Stimulated activated CD4-positive, alpha-beta T cell treated with anti-CD3 and anti-CD28 coated beads, Interleukin-15, amount 100 ng/mL, for 1 hour (primary cell): Measurements from ENCODE around the gene BHMT2.

Experiments used
- DNase-seq, 2 donors: peaks; one replicate each; pipeline ENCODE4 v3.0.0-alpha.2; 2020; ENCODE audit warnings: low read depth in 1 of 2, low spot score in 1 of 2

Gene BHMT2, protein sequence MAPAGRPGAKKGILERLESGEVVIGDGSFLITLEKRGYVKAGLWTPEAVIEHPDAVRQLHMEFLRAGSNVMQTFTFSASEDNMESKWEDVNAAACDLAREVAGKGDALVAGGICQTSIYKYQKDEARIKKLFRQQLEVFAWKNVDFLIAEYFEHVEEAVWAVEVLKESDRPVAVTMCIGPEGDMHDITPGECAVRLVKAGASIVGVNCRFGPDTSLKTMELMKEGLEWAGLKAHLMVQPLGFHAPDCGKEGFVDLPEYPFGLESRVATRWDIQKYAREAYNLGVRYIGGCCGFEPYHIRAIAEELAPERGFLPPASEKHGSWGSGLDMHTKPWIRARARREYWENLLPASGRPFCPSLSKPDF

DNA sequence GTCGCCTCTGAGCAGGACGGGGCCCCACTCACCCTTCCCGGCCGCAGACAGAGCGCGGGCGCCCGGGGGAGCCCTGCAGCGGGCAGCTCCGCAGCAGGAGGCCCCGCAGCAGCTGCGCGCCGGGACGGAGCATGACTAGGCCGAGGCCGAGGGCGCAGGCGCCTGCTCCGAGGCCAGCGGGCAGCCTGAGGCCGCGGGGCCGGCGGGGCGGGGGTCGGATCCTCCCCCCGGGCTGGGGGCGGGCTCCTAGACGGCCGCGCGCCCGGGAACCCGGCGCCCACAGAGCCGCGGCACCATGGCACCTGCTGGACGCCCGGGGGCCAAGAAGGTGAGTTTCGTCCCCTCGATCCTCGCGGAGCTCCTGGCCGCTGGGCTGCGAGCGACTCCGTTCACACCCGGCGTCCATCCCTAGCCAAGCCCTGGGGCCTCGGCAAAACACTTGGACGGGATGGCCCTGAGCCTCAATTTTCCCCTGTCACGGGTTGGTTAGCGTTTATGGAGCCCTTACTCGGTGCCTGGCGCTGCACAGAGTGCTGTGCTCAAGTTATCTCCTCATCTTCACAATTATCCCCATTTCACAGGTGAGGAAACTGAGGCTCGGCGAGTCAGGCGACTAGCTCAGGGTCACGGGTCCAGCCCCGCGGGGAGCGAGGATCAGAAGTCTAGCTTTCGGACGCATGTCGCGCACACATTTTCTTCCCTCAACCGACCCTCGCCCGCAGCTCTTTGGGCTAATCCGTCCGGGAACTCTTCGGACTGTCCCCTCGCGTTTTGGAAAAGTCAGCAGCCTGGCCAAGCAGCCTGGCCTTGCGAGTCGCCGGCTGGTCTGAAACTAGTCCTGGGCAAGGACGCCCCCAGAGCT, at the start of gene BHMT2, which contains the start of gene DMGDH:
Gene BHMT2, plus strand, starts transcription at position 280 of the 862 bp plus-strand sequence. Its CDS starts 16 bp downstream, at position 296.
Gene DMGDH, minus strand, starts transcription at position 187 of the 862 bp plus-strand sequence. Its CDS starts 54 bp downstream, at position 133.
- no peak for DNase-seq

DNA sequence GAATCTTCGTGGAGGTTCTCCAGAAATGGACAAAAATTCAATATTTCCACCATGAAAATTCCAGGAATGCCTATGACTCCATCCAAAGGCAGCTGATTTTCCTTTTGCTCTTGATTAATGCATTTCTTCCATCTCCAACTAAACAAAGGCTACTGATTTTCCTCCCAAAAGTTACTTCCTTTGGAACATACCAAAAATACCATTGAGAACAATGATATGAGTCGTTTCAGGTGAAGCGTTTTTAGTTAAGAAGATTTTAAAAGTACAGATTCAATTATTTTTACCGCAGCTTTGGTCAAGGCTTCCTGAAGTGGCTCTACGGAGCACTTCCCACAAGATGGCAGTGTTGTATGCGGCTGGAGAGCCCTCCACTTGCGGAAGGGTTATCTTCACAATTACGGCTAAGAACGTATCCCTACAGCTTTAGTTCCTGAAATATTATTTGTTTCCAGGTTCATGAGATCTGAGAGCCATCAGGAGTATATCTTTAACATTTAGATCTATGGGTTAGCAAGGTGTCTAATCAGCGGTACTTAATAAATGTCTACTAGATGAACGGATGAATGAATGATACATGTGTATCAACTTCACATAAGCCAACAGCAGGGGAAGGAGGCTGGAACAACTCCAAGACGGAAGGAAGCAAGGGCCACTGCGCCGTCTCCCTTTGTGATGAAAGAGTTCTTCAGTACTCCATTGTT, 48.6 kb upstream of the BHMT2 start:
- DNase-seq = no peak

DNA sequence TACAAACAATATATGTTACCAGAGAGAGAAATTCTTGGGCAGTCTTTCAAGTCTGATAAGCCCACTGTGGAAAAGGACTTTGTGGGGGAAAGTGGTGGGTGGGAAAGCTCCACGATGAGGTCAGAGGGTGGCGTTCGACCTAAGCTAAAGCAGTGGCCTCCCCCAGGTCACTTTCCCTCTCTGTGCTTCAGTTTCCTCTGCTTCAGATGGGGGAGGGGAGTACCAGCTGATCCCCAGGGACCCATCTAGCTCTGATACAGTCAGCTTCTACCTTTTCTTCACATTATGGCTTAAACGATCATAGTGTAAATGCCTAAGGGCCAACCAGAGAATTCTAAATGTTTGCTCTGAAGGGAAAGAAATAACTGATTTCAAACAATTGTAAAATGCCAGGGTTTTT, 47.8 kb upstream of the BHMT2 start:
- DNase-seq = no peak

DNA sequence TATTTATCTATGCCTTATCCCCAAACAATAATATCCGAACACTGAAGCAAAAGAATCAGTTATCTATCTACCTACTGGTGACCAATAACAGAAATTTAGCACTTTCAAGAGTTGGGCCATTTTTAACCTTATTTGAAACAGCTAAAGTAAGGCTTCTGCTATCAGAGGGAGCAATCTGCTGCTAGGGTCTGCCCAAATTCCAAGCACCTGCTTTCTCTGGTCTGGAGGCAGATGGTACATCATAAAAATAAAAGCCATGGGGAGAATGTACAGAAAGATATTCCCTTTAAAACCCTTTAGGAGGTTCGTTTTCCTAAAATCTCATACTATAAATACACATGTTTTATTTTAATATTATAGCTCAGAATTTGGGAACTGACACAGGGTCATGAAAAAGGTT, 46.8 kb upstream of the BHMT2 start:
- DNase-seq = no peak

DNA sequence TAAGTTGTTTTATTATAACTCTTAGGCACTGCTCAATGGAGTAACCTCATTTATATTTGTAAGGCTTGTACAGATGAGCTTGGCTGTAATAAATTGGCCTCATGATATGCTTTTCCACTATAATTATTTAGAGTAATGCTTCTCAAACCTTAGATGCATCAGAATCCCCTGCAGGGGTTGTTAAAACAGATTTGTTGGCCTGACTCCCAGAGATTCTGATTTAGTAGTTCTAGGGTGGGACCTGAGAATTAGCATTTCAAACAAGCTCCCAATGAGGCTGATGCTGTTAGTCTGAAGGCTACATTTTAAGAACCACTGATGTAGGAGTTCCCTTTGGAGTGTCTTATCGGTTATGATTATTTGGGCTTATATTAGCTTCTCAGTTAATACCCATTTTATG, 46.2 kb upstream of the BHMT2 start:
- DNase-seq = no peak

DNA sequence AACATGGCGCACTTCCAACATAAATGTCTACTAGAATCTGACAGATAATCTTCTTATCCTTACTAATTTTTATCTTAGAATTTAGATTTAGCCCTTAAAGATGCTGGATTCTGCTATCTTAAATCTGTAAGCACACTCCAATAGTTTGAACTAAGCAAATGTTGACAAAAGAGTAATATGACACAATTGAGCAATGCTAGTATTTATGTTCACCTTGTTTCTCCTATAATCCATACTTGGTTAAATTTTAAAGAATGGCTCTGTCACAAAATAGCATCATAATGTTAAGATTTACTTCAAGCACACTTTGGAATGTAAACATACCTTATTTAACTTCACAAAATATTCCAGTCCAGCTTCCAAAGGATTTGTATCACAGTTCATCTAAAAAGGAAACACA, 45.6 kb upstream of the BHMT2 start:
- DNase-seq = no peak

DNA sequence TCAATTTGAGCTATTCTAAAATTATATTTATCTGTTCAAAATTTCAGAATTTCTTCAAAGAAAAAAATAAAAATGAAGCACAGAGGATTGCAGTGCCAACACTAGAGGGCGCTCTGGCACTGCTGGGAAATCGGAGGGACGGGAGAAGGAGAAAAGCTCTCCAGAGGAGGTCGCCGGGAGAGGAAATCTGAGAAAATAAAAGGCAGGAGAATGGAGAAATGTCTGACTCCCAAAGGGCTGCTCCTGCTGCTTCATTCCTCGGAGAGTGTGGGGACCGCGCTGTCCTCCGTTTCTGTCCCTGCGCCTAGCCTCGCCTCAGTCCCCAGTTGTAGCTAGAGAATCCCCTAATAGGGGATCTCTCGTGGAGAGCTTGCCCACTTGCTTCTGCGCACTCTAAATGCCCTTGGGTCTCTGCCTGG, 44.5 kb upstream of the BHMT2 start:
- DNase-seq = peak in 1 of 2 donors; percentile 16

DNA sequence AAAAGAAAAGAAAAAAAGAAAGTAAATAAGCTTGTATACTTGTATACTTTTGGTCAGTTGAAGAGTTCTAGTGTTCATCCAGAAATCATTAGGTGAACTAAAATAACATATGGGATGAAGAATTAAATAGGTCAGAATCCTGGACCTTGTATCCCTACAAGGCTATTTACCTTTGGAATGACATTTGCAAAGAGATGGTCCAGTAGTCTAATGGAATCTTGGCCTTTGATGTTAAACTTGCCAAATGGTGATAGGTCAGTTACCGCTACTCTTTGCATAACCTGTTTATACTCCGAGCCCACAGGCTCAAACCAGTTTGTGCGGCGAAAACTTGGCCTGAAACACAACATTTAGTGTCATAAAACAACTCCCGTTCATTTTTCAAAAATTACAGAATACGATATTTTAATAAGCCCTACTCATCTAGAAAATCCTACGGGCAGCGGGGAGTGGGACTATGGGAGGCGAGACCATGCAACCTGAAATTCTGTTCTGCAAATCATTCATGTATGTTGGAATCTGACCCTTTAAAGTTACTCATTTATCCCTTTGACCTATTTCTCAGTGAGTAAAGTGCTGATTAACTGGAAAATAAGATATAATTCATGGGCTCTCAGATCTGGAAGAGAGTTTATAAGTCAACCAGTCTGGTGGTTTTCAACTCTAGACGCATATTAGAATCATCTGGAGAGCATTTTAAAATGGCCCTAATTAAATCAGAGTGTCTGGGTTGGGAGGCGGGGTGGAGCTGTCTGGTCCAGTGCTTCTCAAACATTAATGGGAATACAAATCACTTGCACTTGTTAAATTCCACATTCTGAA, 38.7 kb upstream of the BHMT2 start:
- no peak for DNase-seq

DNA sequence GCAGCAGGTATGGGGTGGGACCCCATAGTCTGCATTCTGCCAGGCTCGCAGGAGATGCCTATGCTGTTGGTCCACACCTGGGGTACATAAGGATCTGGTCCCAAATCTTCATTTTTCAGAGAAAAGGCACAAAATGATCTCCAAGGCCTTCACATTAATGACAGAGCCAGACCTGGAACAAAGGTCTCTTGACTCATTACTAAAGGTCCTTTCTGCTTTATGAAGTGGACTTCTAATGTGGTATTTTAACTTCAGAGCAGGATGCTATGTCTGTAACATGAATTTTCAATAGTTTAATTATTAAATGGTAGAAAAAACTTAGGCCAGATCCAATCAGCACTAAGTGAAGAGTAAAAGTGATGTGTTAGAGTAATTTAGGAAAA, 38.1 kb upstream of the BHMT2 start:
- no peak for DNase-seq

DNA sequence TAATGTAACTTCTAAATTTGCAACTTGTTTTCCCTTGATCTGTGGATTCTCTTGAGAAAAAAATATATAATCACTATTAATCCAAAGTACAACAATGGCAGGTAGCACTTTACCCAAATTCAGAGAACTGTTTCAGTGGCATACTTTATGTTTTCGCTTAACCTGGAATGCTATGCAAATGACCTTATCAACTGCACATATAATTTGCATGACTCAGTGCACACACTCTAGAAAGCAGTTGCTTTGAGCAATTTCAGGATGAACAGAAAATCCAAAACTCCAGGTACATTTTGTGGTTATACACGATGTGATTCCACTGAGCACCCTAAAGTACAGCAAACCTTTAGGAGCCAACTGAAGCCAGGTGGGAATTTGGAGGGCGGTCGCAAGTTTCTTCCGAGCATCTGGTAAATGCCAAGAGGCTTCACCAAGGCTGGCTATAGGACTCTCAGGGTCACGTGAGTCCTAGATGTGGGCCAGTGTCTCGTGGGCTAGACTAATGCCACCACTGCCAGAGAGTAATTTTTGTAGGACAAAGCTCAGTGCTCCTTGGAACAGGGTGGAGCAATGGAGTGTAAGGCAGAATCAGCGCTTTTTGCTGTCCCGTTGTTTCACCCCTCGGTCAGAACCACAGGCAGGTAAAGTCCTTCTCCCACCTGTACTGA, 37.4 kb upstream of the BHMT2 start:
- DNase-seq = no peak

DNA sequence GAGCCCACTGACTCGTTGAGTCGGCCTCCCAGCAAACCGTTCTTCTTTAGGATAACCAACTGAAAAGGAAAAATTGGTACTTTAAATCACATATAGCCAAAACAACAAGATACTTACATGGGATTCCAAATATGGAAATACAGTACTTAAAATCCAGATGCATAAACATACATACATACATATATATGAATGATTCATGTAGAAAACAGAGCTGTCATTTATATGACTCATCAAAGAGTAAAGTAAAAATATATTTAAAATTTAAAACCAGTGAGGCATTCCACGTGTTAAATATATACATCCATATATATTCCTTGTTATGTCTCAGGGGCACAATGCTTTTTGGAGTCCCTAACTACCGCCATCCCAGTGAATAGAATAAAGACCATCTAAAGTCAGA, 36.8 kb upstream of the BHMT2 start:
- DNase-seq = no peak

DNA sequence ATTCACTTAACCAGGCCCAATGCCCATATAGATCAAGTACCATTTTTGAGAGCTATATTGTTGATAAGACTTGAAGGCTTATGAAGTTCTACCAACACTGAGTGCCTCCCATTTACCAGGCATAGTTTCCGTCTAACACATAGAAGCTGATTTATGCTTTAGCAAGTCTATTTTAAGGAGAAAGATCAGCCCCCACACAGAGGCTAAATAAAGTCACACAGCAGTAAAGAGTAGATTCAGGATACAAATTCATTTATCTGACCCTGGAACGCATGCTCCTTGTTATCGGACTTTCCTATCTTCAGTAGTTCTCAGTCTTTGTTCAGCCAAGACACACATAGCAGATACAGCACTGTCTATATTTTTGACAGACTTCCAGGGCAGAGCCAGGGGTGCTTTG, 34.3 kb upstream of the BHMT2 start:
- no peak for DNase-seq

DNA sequence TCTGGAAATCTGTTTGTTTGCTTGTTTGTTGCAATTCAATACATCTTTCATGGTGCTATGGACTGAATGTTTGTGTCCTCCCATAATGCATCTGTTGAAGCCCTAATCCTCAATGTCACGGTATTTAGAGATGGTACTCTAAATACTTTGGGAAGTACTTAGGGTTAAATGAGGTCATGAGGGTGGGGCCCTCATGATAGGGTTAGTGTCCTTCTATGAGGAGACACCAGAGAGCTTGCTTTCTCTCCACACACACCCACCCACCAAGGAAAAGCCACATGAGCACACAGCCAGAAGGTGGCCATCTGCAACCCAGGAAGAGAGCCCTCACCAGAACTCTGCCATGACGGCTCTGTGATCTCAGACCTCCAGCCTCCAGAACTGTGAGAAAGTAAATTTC, 32.8 kb upstream of the BHMT2 start:
- no peak for DNase-seq

DNA sequence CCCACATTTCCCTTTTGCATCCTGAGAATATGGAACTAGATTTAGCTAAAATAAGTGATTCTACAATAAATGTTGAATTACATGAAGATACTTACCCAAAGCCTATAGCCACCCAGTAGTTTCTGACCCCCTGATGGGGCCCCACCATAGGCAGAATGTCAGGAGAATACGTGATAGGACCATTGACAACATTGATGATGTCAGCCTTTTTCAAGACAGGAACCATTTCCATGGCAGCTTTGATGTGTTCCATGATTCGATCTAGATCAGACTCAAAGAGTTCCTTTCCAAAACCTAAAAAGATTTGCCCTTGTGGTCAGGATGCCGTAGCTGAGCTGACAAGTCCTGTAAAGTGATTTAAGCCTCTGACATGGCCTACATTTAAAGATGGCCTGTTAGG, 27.4 kb upstream of the BHMT2 start:
- no peak for DNase-seq

DNA sequence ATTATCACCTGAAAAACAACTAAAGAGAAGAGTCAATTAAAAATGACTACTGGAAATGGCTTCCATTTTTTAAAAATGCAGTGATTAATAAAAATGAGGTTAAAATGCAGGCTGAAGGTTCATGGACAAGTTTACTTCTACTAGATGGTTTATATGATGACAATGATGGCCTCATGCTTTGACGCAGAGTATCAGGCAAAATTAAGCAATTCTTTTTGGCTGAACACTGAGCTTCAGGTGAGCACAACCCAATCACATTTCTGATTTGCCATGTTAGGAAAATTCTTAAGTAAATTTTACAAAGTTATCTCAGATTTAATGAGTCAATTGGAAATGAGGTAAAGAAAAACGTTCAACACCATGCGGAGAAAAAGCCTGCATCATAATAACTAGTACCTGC, 22.4 kb upstream of the BHMT2 start:
- DNase-seq = no peak

DNA sequence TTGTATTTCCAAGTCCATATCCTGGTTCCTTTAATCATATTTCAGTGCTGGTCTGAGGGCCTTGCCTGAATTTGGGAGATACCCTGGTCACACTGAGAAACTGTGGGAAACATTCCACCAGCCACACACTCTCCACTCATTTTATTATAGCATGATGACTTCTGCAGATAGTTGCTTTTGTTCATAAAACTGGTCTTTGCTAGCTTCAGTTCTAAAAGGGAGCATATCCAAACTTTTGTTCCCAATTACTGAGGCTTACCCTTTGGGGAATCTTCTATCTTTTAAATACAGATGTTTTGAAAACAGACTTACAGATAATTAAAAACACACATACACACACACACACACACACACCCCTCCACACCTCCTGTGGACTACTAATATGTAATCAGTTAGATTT, 21.1 kb upstream of the BHMT2 start:
- no peak for DNase-seq

DNA sequence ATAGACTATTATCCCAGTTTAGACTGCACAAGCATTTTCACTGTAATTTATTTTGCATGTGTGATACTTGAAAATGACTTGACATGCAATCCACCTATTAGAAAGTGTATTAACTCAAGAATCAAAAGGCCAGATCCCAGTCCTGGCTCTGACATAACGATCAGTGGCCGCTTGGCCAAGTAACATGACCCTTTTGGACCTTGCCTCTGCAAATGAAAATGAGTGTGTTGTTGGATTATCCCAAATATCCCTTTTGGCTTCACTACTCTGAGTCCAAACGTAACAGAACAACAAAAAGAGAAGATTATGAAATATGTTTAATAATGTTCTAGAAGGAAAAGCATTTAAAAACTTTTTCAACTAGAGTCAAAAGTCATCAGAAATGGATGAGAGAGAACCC, 19.1 kb upstream of the BHMT2 start:
- no peak for DNase-seq

DNA sequence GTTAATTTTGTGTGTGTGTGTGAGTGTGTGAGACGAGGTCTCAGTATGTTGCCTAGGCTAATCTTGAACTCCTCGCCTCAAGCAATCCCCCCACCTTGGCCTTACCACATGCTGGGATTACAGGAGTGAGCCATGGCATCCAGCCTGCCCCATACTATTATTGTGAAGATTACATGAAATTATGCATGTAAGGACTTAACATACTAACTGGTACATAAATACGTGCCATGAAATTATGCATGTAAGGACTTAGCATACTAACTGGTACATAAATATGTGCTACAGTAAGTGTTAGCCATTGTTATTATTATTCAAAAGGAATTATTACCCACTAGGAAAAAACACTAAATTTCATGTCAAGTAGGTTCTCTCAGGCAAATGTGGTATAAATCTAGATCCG, 16.2 kb upstream of the BHMT2 start:
- DNase-seq = no peak

DNA sequence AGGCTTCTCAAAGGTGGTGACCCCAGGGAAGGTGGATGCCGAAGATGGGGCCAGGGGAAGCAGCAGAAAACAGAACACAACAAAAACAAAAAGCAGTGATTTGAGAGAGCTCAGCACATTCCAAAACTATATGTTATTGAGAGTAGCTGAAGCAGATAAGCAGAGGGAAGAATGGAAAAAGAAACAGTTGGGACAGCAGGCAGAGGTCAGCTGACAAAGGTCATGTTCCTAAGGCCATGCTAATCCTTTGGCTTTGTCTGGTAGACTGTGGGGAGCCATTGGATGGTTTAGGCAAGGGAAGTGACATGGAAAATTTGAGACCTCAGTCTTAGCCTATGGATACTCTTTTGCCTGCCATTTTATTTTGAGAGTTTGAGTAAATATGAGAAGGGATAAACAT, 14.6 kb upstream of the BHMT2 start:
- no peak for DNase-seq

DNA sequence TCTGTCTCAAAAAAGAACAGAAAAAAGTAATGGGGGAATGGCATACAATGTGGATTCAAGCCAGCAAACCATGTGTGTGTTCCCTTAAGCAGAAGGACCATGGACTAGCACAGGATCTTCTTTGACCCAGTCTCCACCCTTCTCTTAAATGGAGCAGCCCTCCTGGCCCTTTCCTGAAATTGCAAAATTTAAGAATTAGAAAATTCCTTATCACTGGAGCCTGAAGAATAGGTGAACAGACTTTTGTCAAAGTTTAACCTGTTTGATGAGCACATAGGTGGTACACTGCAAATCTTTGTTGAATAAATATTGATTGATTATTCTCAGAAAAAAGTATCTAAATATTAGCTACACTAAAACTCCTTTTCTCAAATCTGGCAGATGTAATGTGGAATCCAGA, 12.7 kb upstream of the BHMT2 start:
- no peak for DNase-seq
